MM.1S (cell line): ENCODE measurements around the gene MSI2.

Experiments
- EZH2 ChIP-seq: fragments of 300-600 bp; sonication (generic); optimal IDR thresholded peaks from 2 replicates; pipeline ENCODE3; 2017; ENCODE audit warnings: low read depth, mild to moderate bottlenecking, antibody characterized with exemption, low read length, mixed read lengths
- TF ChIP-seq, protein P1 (sequence below): fragments of 300-600 bp; sonication (generic); IDR thresholded peaks from 2 replicates; pipeline ENCODE4 v1.5.1; 2016; ENCODE audit warnings: antibody characterized with exemption, low read length, mixed read lengths

DNA sequence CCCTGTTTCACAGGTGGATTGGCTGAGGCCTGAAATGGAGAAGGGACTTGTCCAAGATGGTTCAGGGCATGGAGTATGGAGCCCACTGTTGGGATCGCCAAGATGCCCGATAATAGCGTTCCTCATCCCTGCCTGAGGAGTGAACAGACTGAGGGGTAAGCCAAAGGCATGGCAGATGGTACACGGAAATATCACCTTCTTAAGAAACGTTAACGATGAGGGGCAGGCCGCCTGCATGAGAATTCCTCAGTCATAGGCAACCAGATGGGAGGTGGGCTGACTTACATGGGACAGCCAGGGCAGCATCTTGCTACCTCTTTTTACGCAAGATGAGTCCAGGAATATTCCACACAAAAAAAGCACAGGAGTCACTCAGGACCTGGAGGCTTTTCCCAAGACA is 300.7 kb downstream of the MSI2 start:
- TF ChIP-seq EZH2: no peak
- TF ChIP-seq, protein P1, sequence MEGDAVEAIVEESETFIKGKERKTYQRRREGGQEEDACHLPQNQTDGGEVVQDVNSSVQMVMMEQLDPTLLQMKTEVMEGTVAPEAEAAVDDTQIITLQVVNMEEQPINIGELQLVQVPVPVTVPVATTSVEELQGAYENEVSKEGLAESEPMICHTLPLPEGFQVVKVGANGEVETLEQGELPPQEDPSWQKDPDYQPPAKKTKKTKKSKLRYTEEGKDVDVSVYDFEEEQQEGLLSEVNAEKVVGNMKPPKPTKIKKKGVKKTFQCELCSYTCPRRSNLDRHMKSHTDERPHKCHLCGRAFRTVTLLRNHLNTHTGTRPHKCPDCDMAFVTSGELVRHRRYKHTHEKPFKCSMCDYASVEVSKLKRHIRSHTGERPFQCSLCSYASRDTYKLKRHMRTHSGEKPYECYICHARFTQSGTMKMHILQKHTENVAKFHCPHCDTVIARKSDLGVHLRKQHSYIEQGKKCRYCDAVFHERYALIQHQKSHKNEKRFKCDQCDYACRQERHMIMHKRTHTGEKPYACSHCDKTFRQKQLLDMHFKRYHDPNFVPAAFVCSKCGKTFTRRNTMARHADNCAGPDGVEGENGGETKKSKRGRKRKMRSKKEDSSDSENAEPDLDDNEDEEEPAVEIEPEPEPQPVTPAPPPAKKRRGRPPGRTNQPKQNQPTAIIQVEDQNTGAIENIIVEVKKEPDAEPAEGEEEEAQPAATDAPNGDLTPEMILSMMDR: no peak
